SK-N-SH treated with all-trans-retinoic acid at 6 μM for 48 hours (cell line): ENCODE results near the gene CCDC187.

Experiments
- ISL1 ChIP-seq: fragments of 250-450 bp; sonication (Bioruptor Pico); IDR thresholded peaks from 2 replicates; pipeline ENCODE4 v2.1.2; 2022; ENCODE audit warnings: mild to moderate bottlenecking, moderate library complexity
- OSR1 ChIP-seq: fragments of 250-450 bp; sonication (Bioruptor Pico); IDR thresholded peaks from 2 replicates; pipeline ENCODE4 v1.8.0; 2022; ENCODE audit warnings: moderate library complexity, mild to moderate bottlenecking, inconsistent platforms
- RARB ChIP-seq: fragments of 250-450 bp; sonication (Bioruptor Pico); IDR thresholded peaks from 2 replicates; pipeline ENCODE4 v1.8.0; 2021; ENCODE audit warnings: mild to moderate bottlenecking, moderate library complexity
- SNAI2 ChIP-seq: fragments of 250-450 bp; sonication (Bioruptor Pico); IDR thresholded peaks from 2 replicates; pipeline ENCODE4 v1.5.0; 2020; ENCODE audit warnings: mild to moderate bottlenecking, moderate library complexity
- TOX ChIP-seq: fragments of 250-450 bp; sonication (Bioruptor Pico); IDR thresholded peaks from 2 replicates; pipeline ENCODE4 v1.8.0; 2021; ENCODE audit warnings: mild to moderate bottlenecking, moderate library complexity, borderline replicate concordance
- ZFP3 ChIP-seq: fragments of 250-450 bp; sonication (Bioruptor Pico); IDR thresholded peaks from 2 replicates; pipeline ENCODE4 v1.5.0; 2020; ENCODE audit warnings: mild to moderate bottlenecking, moderate library complexity
- ZNF565 ChIP-seq: fragments of 450-650 bp; formaldehyde crosslinking; conservative IDR thresholded peaks from 2 replicates; pipeline ENCODE4 v1.5.0; 2020; ENCODE audit warnings: low read depth, mild to moderate bottlenecking, moderate library complexity
- ZNF70 ChIP-seq: fragments of 450-650 bp; formaldehyde crosslinking; IDR thresholded peaks from 2 replicates; pipeline ENCODE4 v1.5.0; 2020; ENCODE audit warnings: mild to moderate bottlenecking, moderate library complexity
- TF ChIP-seq, protein P1 (sequence below): fragments of 250-450 bp; sonication (Bioruptor Pico); IDR thresholded peaks from 2 replicates; pipeline ENCODE4 v1.5.0; 2020; ENCODE audit warnings: mild to moderate bottlenecking, moderate library complexity
- TF ChIP-seq, protein P2 (sequence below): fragments of 250-450 bp; sonication (Bioruptor Pico); IDR thresholded peaks from 2 replicates; pipeline ENCODE4 v1.5.1; 2021; ENCODE audit warnings: mild to moderate bottlenecking, moderate library complexity

DNA sequence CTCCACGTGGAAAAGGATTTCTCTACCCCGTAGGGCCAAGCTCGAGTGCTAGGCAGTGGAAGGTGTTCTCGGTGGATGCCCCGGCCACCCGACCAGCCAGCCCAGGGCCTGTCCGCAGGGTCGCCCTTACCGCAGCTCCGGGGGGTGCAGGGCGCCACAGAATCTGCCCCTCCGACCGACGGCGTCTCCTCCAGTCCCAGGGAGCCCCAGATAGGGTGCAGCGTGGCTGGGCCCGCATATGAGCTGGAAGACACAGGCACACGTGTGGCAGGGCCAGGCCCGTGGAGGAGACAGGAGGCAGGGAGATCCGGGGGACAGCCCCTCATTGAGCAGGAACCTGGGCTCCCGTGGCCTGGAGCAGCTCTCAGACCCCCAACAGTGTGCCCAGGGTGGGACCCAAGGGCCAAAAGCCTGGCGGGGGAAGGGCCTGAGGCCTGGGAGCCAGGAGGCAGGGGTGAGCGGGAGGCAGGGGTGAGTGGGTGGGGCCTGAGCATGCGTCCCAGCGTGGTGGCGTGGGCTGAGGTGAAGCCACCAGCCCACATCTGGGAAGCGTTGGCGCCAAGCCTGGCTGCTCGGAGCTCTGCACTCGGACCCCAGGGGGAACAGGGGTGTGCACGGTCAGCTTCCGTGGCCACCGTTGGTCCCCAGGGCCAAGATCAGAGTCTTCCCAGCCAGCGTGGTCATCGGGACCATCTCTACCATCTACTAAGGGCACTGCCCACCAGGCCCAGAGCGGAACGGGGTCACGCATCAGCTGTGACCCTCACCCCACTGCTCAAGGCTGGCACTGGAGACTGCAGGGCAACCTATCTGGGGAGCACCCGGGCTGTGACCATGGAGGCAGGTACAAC is 22.2 kb downstream of the CCDC187 start:
- TF ChIP-seq OSR1 (CRISPR knock-in tag), result no peak
- no peak for TF ChIP-seq TOX (CRISPR knock-in tag)
- no peak for TF ChIP-seq SNAI2 (CRISPR knock-in tag)
- TF ChIP-seq, protein P1, sequence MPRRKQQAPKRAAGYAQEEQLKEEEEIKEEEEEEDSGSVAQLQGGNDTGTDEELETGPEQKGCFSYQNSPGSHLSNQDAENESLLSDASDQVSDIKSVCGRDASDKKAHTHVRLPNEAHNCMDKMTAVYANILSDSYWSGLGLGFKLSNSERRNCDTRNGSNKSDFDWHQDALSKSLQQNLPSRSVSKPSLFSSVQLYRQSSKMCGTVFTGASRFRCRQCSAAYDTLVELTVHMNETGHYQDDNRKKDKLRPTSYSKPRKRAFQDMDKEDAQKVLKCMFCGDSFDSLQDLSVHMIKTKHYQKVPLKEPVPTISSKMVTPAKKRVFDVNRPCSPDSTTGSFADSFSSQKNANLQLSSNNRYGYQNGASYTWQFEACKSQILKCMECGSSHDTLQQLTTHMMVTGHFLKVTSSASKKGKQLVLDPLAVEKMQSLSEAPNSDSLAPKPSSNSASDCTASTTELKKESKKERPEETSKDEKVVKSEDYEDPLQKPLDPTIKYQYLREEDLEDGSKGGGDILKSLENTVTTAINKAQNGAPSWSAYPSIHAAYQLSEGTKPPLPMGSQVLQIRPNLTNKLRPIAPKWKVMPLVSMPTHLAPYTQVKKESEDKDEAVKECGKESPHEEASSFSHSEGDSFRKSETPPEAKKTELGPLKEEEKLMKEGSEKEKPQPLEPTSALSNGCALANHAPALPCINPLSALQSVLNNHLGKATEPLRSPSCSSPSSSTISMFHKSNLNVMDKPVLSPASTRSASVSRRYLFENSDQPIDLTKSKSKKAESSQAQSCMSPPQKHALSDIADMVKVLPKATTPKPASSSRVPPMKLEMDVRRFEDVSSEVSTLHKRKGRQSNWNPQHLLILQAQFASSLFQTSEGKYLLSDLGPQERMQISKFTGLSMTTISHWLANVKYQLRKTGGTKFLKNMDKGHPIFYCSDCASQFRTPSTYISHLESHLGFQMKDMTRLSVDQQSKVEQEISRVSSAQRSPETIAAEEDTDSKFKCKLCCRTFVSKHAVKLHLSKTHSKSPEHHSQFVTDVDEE (CRISPR knock-in tag), result no peak
- TF ChIP-seq RARB (CRISPR knock-in tag), result no peak
- no peak for TF ChIP-seq ZNF565 (CRISPR knock-in tag)
- TF ChIP-seq, protein P2, sequence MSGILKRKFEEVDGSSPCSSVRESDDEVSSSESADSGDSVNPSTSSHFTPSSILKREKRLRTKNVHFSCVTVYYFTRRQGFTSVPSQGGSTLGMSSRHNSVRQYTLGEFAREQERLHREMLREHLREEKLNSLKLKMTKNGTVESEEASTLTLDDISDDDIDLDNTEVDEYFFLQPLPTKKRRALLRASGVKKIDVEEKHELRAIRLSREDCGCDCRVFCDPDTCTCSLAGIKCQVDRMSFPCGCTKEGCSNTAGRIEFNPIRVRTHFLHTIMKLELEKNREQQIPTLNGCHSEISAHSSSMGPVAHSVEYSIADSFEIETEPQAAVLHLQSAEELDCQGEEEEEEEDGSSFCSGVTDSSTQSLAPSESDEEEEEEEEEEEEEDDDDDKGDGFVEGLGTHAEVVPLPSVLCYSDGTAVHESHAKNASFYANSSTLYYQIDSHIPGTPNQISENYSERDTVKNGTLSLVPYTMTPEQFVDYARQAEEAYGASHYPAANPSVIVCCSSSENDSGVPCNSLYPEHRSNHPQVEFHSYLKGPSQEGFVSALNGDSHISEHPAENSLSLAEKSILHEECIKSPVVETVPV, result no peak
- TF ChIP-seq ZNF70 (CRISPR knock-in tag), result no peak
- TF ChIP-seq ISL1 (CRISPR knock-in tag), result no peak
- no peak for TF ChIP-seq ZFP3 (CRISPR knock-in tag)
